Measurements from ENCODE around the gene FILIP1L.

DNA sequence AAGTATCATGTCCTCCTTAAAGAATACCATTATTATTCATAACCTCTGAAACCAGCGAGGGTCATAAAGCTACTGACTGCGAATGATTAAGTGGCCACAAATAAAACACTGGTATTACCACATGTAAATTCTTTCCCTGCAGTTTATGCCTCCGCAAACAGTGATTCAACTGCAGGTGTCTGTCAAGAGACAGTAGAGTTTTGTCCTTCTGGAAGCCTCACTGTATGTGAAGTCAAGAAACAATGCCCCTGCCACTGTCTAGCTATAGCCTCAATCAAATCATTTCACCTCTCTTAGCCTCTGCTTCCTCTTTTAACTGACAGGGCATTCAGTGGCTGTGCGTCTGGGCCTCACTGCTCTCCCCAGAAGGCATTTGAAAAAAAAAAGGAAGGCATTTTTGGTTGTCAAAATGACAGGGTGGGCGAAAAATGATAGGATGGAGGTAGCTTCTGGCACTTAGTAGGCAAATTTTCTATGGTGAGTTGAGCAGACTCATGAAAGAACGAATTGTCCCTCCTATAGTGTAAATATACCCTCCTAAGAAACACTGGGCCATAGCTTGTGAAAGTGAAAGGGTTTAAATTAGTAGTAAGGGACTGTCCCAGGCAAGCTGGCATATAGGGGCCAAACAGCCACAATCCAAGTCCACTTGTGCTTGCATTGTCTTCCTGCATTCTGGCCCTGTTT is 66.7 kb downstream of the FILIP1L start:
- no peak for TF ChIP-seq CTCF (IDR thresholded peaks at IDR 0.05)
- TF ChIP-seq POLR2A (IDR thresholded peaks at IDR 0.05) = no peak
- TF ChIP-seq POLR2AphosphoS5 (IDR thresholded peaks at IDR 0.05) = no peak
